Endothelial cell of umbilical vein (primary cell): ENCODE results near the gene SEPTIN10. TPM values are rescaled to one million over a fixed set of nuclear protein-coding genes. Genes with fewer than 3 reads are reported as not detected.

ENCODE experiments used
- BruUV-seq: library from RNA; stranded (reverse); fragments of 400-500 nt; replicated peaks from 2 replicates; lab custom pipeline; 2021; lab: Mats Ljungman, UMichigan
- CTCF ChIA-PET: fragments of 300-600, 350-600 bp; sonication (Branson Sonifier 250); formaldehyde crosslinking; loops from one replicate; lab custom pipeline; 2021; ENCODE audit warnings: antibody characterized with exemption, inconsistent platforms; lab: Charles Lee
- POLR2A ChIA-PET: fragments of 300-600, 350-600 bp; sonication (Branson Sonifier 250); formaldehyde crosslinking; loops from one replicate; lab custom pipeline; 2021; ENCODE audit warnings: antibody characterized with exemption, inconsistent platforms; lab: Charles Lee
- DNase-seq: peaks from one replicate; pipeline ENCODE4 v3.0.0-alpha.2; 2011; ENCODE audit warnings: low read depth, low spot score
- FAIRE-seq: peaks from 2 replicates; lab custom pipeline; 2011; peaks lifted over from hg19 to GRCh38; lab: Jason Lieb, UNC
- H2AFZ ChIP-seq: 2 replicates; pipeline ENCODE4 v1.6.0; 2012; ENCODE audit warnings: low read depth, low read length, control low read depth, inconsistent platforms
- H3K27ac ChIP-seq: 2 replicates; pipeline ENCODE4 v1.5.1; 2011; ENCODE audit warnings: low read depth, mild to moderate bottlenecking, control low read depth, low read length, moderate library complexity; ENCODE audit not compliant: insufficient read depth
- H3K27me3 ChIP-seq, 2 experiments: 2 replicates each; pipeline versions ENCODE4 v1.6.0 to v1.6.1; 2011; ENCODE audit warnings: low read length in 2 of 2, mixed read lengths in 1 of 2; ENCODE audit not compliant: control insufficient read depth in 2 of 2, insufficient read depth in 2 of 2
- H3K36me3 ChIP-seq, 2 experiments: 2 replicates in 1 of 2; 3 replicates in 1 of 2; pipeline ENCODE4 v1.5.1; 2011; ENCODE audit warnings: low read length in 2 of 2, mild to moderate bottlenecking in 1 of 2, moderate library complexity in 1 of 2; ENCODE audit not compliant: control insufficient read depth in 2 of 2, insufficient read depth in 2 of 2; ENCODE audit errors: extremely low read depth in 1 of 2
- H3K4me1 ChIP-seq: 3 replicates; pipeline ENCODE4 v1.5.1; 2011; ENCODE audit warnings: mild to moderate bottlenecking, low read length; ENCODE audit not compliant: control insufficient read depth, insufficient read depth; ENCODE audit errors: extremely low read depth
- H3K4me2 ChIP-seq: 2 replicates; pipeline ENCODE4 v1.6.1; 2011; ENCODE audit warnings: low read length, control low read depth, mixed read lengths; ENCODE audit not compliant: insufficient read depth
- H3K4me3 ChIP-seq, 3 experiments: fragments of 200-600 bp in 1 of 3; sonication (generic), shearing (Covaris generic) in 1 of 3; replicated peaks in 1 of 3; 2 replicates each; pipeline ENCODE4 v1.5.1; 2011 to 2016; ENCODE audit warnings: control low read depth in 3 of 3, low read length in 3 of 3, mild to moderate bottlenecking in 2 of 3, inconsistent platforms in 1 of 3, low read depth in 1 of 3, moderate library complexity in 1 of 3; ENCODE audit not compliant: insufficient read depth in 1 of 3
- H3K79me2 ChIP-seq: 2 replicates; pipeline ENCODE4 v1.6.0; 2012; ENCODE audit warnings: low read length, inconsistent platforms; ENCODE audit not compliant: control insufficient read depth, insufficient read depth
- H3K9ac ChIP-seq: replicated peaks from 2 replicates; pipeline ENCODE3; 2011; ENCODE audit warnings: low read length, control low read depth; ENCODE audit not compliant: insufficient read depth; ENCODE audit errors: extremely low read depth
- H3K9me1 ChIP-seq: replicated peaks from 3 replicates; pipeline ENCODE4 v1.6.0; 2011; ENCODE audit warnings: mild to moderate bottlenecking, low read length; ENCODE audit not compliant: control insufficient read depth, insufficient read depth; ENCODE audit errors: extremely low read depth
- H3K9me3 ChIP-seq: replicated peaks from 2 replicates; pipeline ENCODE4 v1.5.1; 2012; ENCODE audit warnings: low read length, inconsistent platforms; ENCODE audit not compliant: control insufficient read depth, insufficient read depth
- H4K20me1 ChIP-seq: replicated peaks from 2 replicates; pipeline ENCODE3; 2011; ENCODE audit warnings: mild to moderate bottlenecking, low read length; ENCODE audit not compliant: control insufficient read depth, insufficient read depth; ENCODE audit errors: extremely low read depth
- CTCF ChIP-seq, 2 donors: IDR thresholded peaks; 1 replicate in 1 of 2; 2 replicates in 1 of 2; pipeline ENCODE4 v1.5.1; 2011; ENCODE audit warnings: low read length in 2 of 2, mild to moderate bottlenecking in 2 of 2, moderate library complexity in 2 of 2, control low read depth in 1 of 2, inconsistent platforms in 1 of 2, low read depth in 1 of 2; ENCODE audit not compliant: insufficient read depth in 1 of 2; ENCODE audit errors: extremely low read depth in 1 of 2
- EZH2 ChIP-seq: IDR thresholded peaks from 2 replicates; pipeline ENCODE4 v1.6.1; 2012; ENCODE audit warnings: borderline replicate concordance, low read depth, mild to moderate bottlenecking, moderate library complexity, low read length, inconsistent platforms; ENCODE audit not compliant: severe bottlenecking
- FOS ChIP-seq: IDR thresholded peaks from 2 replicates; pipeline ENCODE4 v1.6.1; 2011; ENCODE audit warnings: mild to moderate bottlenecking, low read length, moderate library complexity, borderline replicate concordance; ENCODE audit not compliant: insufficient read depth
- GATA2 ChIP-seq: IDR thresholded peaks from 2 replicates; pipeline ENCODE4 v1.7.0; 2011; ENCODE audit warnings: low read depth, mild to moderate bottlenecking, moderate library complexity, mixed read lengths, low read length; ENCODE audit not compliant: insufficient read length, insufficient read depth
- JUN ChIP-seq: IDR thresholded peaks from 2 replicates; pipeline ENCODE4 v1.6.1; 2011; ENCODE audit warnings: borderline replicate concordance, low read depth; ENCODE audit not compliant: insufficient read length, insufficient read depth
- MAX ChIP-seq: IDR thresholded peaks from 2 replicates; pipeline ENCODE4 v1.6.1; 2011; ENCODE audit not compliant: insufficient read depth, insufficient read length
- MYC ChIP-seq: IDR thresholded peaks from one replicate; pipeline ENCODE4 v1.6.1; 2011; ENCODE audit warnings: mild to moderate bottlenecking, low read depth, low read length
- POLR2A ChIP-seq: IDR thresholded peaks from 2 replicates; pipeline ENCODE4 v1.6.1; 2012; ENCODE audit warnings: low read depth, mild to moderate bottlenecking, control low read depth, low read length
- POLR2AphosphoS5 ChIP-seq: IDR thresholded peaks from 2 replicates; pipeline ENCODE4 v1.6.1; 2012; ENCODE audit warnings: low read depth, mild to moderate bottlenecking, control low read depth, low read length, moderate library complexity; ENCODE audit not compliant: insufficient read depth
- dilution Hi-C: fragments of 300-500 bp; cut with MboI; formaldehyde crosslinking; loops from one replicate; pipeline ENCODE4 v1.15.0; 2019; ENCODE audit warnings: low sequenced_read_pairs; ENCODE audit not compliant: extremely low pct_ligation_motif_present
- intact Hi-C: fragments of 100-400 bp; cut with micrococcal nuclease; formaldehyde crosslinking; loops from one replicate; pipeline ENCODE4 v1.10.0; 2022
- polyA plus RNA-seq, 4 experiments: library from polyadenylated mRNA; depleted of rRNA in 3 of 4; stranded (reverse) in 3 of 4; unstranded in 1 of 4; fragments of >200 nt; gene quantifications; 2 replicates each; pipeline versions ENCODE4 v1.2.1 to v1.2.3, GENCODE V29; 2011 to 2012; ENCODE audit warnings: missing spikeins in 1 of 4
- total RNA-seq: library from RNA; stranded (reverse); gene quantifications from 2 replicates; pipeline ENCODE4 v1.2.3, GENCODE V29; 2021

The SEPTIN10 gene
- total and polyA plus RNA-seq, 2 donors (not counting 3 experiments of a cell fraction or from before 2014, with no cell fraction given): 26.1 to 121 TPM

GRCh38 chr2:109654326-109655050 is 40.7 kb upstream of the SEPTIN10 start:
- Histone ChIP-seq H3K36me3 (no peaks in the 10 kb centered on the region), H3K4me2 (no peak overlapping the region), H3K9me1 (no peaks in the 10 kb centered on the region), H2AFZ (no peak overlapping the region), H3K4me3 (no peak overlapping the region), H3K4me1 (no peaks in the 10 kb centered on the region), H3K79me2 (no peaks in the 10 kb centered on the region), H3K9me3 (no peaks in the 10 kb centered on the region), H3K27ac (no peak overlapping the region), H4K20me1 (peaks cover 3% of the 10 kb centered on the region), H3K9ac (no peak overlapping the region), H3K27me3 (peaks cover 3 to 4% of the 10 kb centered on the region in 2 experiments)
- dilution Hi-C loops: no loop called here
- FAIRE-seq: no peak
- intact Hi-C loops: no loop called here
- POLR2A ChIA-PET: interaction anchor here (0.7 kb wide), 1 partner anchor 73 kb away, joined by 3 read pairs; no protein-coding TSS in a partner anchor
- TF ChIP-seq CTCF (IDR thresholded peaks at IDR 0.05; ENCODE audit: extremely low read depth in 1 of 2, insufficient read depth in 1 of 2, low read depth in 1 of 2, low read length in 2 of 2) (no peak), MYC (no peak), POLR2A (no peak), GATA2 (no peak), EZH2 (no peak), POLR2AphosphoS5 (no peak), MAX (no peak), FOS (no peak), JUN (no peak)
- DNase-seq: no peak
- no TSS peak for BruUV-seq
- CTCF ChIA-PET: interaction anchor here (1.2 kb wide), 1 partner anchor 9 kb away, joined by 3 read pairs; no protein-coding TSS in a partner anchor
